Liver (tissue), 3 donors: ENCODE results near the gene CFAP70.

ENCODE experiments used
- EGR1 ChIP-seq, 2 donors: IDR thresholded peaks; 2 replicates each; pipeline ENCODE4 v1.6.1; 2016 to 2018; ENCODE audit warnings: antibody characterized with exemption in 2 of 2, low read depth in 2 of 2
- FOXA1 ChIP-seq: IDR thresholded peaks from 2 replicates; pipeline ENCODE4 v1.6.1; 2016; ENCODE audit warnings: antibody characterized with exemption
- GABPA ChIP-seq, 2 donors: IDR thresholded peaks in 1 of 2; conservative IDR thresholded peaks in 1 of 2; 2 replicates each; pipeline ENCODE4 v1.6.1; 2016; ENCODE audit warnings: antibody characterized with exemption in 2 of 2, mild to moderate bottlenecking in 1 of 2, moderate library complexity in 1 of 2
- JUND ChIP-seq, 2 donors: IDR thresholded peaks; 2 replicates each; pipeline ENCODE4 v1.6.1; 2016; ENCODE audit warnings: antibody characterized with exemption in 2 of 2
- NR2F2 ChIP-seq: IDR thresholded peaks from 2 replicates; pipeline ENCODE4 v1.6.1; 2016; ENCODE audit warnings: antibody characterized with exemption
- RAD21 ChIP-seq, 2 donors: IDR thresholded peaks; 2 replicates each; pipeline ENCODE4 v1.6.1; 2016; ENCODE audit warnings: antibody characterized with exemption in 2 of 2, mild to moderate bottlenecking in 2 of 2
- TAF1 ChIP-seq: conservative IDR thresholded peaks from 2 replicates; pipeline ENCODE4 v1.6.1; 2016; ENCODE audit warnings: antibody characterized with exemption, mild to moderate bottlenecking
- YY1 ChIP-seq: IDR thresholded peaks from 2 replicates; pipeline ENCODE4 v1.6.1; 2016; ENCODE audit warnings: antibody characterized with exemption, mild to moderate bottlenecking
- TF ChIP-seq, protein P1 (sequence below): fragments of 150-350 bp; IDR thresholded peaks from 2 replicates; pipeline ENCODE4 v1.5.1; 2017; ENCODE audit warnings: improper control_type of control experiment, low read depth, low read length; ENCODE audit not compliant: missing input control
- TF ChIP-seq, protein P2 (sequence below): IDR thresholded peaks from 2 replicates; pipeline ENCODE4 v1.6.1; 2016; ENCODE audit warnings: antibody characterized with exemption
- TF ChIP-seq, protein P3 (sequence below): IDR thresholded peaks from 2 replicates; pipeline ENCODE4 v1.6.1; 2016; ENCODE audit warnings: antibody characterized with exemption, mild to moderate bottlenecking
- TF ChIP-seq, protein P4 (sequence below): IDR thresholded peaks from 2 replicates; pipeline ENCODE4 v1.6.1; 2016; ENCODE audit warnings: antibody characterized with exemption
- donor health status: healthy.
- donor health status: healthy.

DNA sequence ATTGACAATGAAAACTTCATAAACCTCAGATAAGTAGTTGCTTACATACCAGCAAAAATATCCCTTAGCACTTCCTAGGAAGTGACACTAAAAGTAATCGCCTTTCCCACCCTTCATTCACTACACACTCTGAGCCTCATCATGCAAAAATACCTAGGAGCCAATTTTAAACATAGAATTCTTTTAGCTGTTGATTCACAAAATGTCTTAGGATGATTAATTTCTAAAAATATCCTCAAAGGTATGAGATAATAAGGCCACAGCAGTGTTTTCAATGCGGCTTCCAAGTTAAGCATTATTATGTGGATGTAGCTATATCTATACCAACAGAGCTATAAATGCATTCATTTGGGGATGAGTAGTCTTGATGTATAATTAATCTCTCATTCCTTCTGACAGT lies 124.8 kb downstream of the CFAP70 start:
- TF ChIP-seq, protein P1, sequence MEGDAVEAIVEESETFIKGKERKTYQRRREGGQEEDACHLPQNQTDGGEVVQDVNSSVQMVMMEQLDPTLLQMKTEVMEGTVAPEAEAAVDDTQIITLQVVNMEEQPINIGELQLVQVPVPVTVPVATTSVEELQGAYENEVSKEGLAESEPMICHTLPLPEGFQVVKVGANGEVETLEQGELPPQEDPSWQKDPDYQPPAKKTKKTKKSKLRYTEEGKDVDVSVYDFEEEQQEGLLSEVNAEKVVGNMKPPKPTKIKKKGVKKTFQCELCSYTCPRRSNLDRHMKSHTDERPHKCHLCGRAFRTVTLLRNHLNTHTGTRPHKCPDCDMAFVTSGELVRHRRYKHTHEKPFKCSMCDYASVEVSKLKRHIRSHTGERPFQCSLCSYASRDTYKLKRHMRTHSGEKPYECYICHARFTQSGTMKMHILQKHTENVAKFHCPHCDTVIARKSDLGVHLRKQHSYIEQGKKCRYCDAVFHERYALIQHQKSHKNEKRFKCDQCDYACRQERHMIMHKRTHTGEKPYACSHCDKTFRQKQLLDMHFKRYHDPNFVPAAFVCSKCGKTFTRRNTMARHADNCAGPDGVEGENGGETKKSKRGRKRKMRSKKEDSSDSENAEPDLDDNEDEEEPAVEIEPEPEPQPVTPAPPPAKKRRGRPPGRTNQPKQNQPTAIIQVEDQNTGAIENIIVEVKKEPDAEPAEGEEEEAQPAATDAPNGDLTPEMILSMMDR, result no peak
- no peak for TF ChIP-seq YY1
- no peak for TF ChIP-seq NR2F2
- TF ChIP-seq RAD21 (IDR thresholded peaks at IDR 0.05), result no peak
- no peak for TF ChIP-seq GABPA (IDR thresholded peaks at IDR 0.05 in 1 of 2, conservative IDR thresholded peaks at IDR 0.05 in 1 of 2)
- no peak for TF ChIP-seq TAF1
- TF ChIP-seq, protein P2, sequence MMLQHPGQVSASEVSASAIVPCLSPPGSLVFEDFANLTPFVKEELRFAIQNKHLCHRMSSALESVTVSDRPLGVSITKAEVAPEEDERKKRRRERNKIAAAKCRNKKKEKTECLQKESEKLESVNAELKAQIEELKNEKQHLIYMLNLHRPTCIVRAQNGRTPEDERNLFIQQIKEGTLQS, result no peak
- TF ChIP-seq FOXA1, result no peak
- no peak for TF ChIP-seq JUND (IDR thresholded peaks at IDR 0.05)
- TF ChIP-seq EGR1 (IDR thresholded peaks at IDR 0.05; ENCODE audit: low read depth in 2 of 2), result no peak
- TF ChIP-seq, protein P3, sequence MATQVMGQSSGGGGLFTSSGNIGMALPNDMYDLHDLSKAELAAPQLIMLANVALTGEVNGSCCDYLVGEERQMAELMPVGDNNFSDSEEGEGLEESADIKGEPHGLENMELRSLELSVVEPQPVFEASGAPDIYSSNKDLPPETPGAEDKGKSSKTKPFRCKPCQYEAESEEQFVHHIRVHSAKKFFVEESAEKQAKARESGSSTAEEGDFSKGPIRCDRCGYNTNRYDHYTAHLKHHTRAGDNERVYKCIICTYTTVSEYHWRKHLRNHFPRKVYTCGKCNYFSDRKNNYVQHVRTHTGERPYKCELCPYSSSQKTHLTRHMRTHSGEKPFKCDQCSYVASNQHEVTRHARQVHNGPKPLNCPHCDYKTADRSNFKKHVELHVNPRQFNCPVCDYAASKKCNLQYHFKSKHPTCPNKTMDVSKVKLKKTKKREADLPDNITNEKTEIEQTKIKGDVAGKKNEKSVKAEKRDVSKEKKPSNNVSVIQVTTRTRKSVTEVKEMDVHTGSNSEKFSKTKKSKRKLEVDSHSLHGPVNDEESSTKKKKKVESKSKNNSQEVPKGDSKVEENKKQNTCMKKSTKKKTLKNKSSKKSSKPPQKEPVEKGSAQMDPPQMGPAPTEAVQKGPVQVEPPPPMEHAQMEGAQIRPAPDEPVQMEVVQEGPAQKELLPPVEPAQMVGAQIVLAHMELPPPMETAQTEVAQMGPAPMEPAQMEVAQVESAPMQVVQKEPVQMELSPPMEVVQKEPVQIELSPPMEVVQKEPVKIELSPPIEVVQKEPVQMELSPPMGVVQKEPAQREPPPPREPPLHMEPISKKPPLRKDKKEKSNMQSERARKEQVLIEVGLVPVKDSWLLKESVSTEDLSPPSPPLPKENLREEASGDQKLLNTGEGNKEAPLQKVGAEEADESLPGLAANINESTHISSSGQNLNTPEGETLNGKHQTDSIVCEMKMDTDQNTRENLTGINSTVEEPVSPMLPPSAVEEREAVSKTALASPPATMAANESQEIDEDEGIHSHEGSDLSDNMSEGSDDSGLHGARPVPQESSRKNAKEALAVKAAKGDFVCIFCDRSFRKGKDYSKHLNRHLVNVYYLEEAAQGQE, result no peak
- TF ChIP-seq, protein P4, sequence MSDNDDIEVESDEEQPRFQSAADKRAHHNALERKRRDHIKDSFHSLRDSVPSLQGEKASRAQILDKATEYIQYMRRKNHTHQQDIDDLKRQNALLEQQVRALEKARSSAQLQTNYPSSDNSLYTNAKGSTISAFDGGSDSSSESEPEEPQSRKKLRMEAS, result no peak
